T follicular helper cell (primary cell): ENCODE measurements around the gene LZTR1.
"Not testable (repeated sequence)": the region's sequence is repeated elsewhere in the genome, so short reads cannot be mapped to it uniquely, and the experiment has no call there.

Experiments used
- DNase-seq: peaks from one replicate; pipeline ENCODE4 v3.0.0-alpha.2; 2020; ENCODE audit warnings: low read depth
- total RNA-seq, 2 experiments: gene quantifications; one replicate each; lab custom pipeline; 2026; lab: John Stamatoyannopoulos, UW

The LZTR1 gene
- 26.5 to 34.1 reads per million in 2 experiments for total RNA-seq

GRCh38 chr22:20981787-20982562 lies at the start of gene LZTR1:
TSS of gene LZTR1 (plus strand) at chr22:20982297. CDS start at chr22:20982372, 75 bp downstream.
- DNase-seq = peak; percentile 44

GRCh38 chr22:20933910-20934309 lies 48.2 kb upstream of the LZTR1 start:
- DNase-seq = no peak

- DNase-seq = not testable (repeated sequence)
Observed at GRCh38 chr22:20935049-20935448, 47.0 kb upstream of the LZTR1 start.

- not testable (repeated sequence) for DNase-seq
Observed at GRCh38 chr22:20935780-20936539, 46.1 kb upstream of the LZTR1 start.

DNA sequence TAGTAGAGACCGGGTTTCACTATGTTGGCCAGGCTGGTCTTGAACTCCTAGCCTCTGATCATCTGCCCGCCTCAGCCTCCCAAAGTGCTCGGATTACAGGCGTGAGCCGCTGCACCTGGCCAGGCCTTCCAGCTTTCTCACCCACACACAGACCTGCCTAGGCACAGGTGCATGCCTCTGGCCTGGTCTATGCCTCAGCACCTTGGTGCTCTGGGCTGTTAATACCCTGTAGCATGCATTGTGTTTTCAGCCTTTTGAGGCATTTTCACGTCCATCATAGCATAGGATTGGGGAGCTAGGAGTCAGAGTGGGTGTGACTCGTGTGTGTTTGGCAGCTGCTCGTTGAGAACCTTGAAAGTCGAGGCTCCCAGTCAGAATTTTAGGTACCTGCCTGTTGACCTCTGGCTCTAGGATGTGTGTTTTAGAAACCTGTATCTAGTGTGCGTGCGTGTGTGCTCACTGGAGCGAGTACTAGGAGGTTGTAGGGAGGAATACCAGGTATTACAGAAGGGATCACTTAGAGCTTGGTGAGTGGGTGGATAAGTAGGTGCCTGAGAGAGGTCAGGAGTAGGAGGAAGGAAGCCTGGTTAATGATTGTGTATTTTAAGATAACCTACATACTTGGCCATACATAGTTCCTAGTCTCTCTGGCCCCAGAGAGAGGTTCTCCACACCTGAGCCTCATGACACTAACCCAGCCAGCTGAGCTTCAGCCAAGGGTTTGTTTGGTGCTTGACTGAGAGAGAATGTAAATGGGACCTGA lies 44.9 kb upstream of the LZTR1 start:
- DNase-seq = no peak

- no peak for DNase-seq
Observed at GRCh38 chr22:20937794-20938671, 44.1 kb upstream of the LZTR1 start.

DNA sequence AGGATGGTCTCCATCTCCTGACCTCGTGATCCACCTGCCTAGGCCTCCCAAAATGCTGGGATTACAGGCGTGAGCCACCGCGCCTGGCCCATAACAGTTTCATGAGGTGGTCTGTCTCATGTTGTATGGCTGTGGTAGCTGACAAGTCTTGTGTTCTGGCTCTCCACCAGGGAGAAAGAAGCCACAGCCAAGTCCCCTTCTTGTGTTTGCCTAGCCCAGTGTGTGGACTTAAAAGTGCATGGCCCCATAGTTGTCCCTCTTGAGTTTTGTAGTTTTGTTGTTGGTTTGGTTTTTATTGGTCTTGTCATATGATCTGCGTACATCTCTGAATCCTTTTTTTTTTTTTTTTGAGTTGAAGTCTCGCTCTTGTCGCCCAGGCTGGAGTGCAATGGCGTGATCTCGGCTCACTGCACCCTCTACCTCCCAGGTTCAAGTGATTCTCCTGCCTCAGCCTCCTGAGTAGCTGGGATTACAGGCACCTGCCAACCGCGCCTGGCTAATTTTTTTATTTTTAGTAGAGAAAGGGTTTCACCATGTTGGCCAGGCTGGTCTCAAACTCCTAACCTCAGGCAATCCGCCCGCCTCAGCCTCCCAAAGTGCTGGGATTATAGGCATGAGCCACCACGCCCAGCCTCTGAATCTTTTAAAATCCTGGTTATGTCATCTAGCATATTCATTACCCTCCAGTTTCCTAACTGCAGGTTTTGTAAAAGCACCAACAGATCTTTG lies 42.5 kb upstream of the LZTR1 start:
- DNase-seq = not testable (repeated sequence)

GRCh38 chr22:20940186-20940651 lies 41.9 kb upstream of the LZTR1 start:
- DNase-seq = no peak

DNA sequence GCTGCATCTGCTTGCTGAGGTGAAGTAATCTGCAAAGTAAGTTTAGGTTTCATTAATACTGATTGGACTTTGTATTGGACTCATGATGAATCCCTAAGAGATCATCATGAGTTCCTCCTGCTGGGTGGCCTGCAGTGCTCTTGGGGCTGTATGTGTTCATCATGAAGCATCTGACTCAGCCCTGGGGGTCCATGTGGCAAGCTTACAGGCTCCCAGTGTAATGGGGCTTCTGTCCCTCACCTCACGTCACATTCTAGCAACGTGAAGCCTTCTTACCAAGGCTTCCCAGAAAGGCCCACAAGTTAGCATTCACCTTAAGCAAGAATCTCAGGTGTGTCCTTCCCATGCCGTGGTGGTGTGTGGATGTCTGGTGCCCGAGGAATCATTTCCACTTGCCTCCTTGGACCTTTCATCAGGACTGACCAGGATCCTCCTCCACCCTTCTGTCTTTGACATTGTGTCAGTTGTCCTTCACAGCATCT lies 41.2 kb upstream of the LZTR1 start:
- no peak for DNase-seq

GRCh38 chr22:20942203-20942902 lies 39.7 kb upstream of the LZTR1 start:
- not testable (repeated sequence) for DNase-seq

- no peak for DNase-seq
Observed at GRCh38 chr22:20943104-20943933, 38.8 kb upstream of the LZTR1 start.

DNA sequence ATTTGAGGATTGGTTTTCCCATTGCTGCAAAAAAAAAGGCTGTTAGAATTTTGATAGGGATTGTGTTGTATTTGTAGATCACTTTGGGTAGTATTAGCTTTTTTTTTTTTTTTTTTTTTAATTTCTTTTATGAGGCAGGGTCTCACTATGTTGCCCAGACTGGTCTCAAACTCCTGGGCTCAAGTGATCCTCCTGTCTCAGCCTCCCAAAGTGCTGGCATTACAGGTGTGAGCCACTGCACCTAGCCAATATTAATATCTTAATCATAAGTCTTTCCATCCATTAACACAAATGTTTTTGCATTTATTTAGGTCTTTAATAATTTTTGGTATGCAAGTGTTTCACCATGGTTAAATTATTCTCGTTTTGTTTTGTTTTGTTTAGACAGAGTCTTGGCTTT lies 38.1 kb upstream of the LZTR1 start:
- DNase-seq = no peak

DNA sequence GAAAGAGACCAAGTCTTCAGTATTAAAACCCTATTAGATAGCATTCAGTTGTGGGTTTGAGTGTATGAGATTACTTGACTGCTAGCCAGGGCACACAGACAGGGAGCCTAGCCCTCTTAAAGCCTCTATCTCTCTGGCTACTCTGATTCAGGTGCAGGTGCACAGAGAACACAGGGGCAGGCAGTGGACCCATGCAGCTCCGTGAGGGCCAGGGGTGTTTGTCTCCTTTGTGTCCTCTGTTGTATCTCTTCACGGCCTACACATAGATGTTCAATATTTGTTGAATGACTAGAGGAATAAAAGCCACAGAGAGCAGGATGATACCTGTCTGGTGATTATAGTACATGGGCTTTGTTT lies 36.5 kb upstream of the LZTR1 start:
- no peak for DNase-seq

DNA sequence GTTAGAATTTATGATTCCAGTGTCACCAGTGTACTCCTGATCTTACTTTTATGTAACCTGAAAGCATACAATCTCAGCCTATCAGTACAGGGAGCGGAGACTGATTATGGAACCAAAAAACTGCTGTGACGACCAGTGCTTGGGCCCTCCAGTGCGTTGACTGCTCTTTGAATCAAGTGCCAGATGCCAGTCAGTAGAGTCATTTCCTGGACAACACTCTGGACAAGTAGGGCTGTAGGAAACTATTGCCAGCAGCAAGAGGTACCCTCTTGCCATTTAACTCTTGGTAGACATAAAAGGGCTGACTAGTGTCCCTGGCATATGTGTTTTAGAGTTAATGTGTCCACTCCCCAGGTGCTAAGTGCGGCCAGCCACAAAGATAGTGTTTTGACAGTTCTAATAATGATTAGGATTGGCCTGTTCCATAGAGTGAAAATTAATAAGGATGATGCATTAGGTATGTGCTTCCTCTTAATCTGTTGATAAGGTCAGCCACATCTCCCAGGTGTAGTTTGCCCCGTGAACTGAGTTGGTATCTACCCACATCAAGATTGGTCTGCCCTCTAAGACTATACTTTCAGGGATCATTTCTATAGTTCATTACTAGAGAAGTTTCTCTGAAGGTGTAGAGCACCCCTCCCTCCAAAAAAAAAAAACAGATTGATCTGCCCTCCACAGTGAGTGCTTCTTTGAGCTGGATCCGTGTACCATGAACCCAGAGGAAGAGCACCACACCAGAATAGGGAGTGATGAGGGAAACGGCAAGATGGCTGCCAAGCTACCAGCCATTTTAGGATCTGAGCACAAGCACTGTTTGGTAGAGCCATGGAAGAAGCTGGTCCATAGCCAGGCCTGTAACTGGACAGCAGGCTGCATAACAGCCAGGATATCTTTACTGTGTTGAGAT lies 35.8 kb upstream of the LZTR1 start:
- DNase-seq = no peak

GRCh38 chr22:20946991-20947390 lies 35.1 kb upstream of the LZTR1 start:
- no peak for DNase-seq

GRCh38 chr22:20948450-20948849 lies 33.6 kb upstream of the LZTR1 start:
- DNase-seq = no peak

DNA sequence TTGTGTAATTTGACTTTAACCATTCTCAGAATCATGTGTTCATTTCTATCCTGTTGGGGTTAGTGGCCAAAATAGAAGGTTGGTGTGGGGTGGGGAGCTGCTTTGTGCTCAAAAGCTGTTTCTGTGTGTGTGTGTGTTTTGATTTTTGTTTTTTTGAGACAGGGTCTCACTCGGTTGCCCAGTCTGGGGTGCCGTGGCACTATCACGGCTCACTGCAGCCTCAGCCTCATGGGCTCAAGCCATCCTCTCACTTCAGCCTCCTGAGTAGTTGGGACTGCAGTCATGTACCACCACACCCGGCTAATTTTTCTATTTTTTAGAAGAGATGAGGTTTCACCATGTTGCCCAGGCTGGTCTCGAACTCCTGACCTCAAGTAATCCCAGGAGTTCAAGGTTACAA lies 33.1 kb upstream of the LZTR1 start:
- DNase-seq = no peak

- DNase-seq = no peak
Observed at GRCh38 chr22:20949698-20950183, 32.4 kb upstream of the LZTR1 start.
